GM18505 (cell line): ENCODE data around the gene PDE4D.

Source experiments
- ATAC-seq: cut with Tn5 transposase; IDR thresholded peaks from one replicate; pipeline ENCODE4 v1.9.1; 2021; ENCODE audit not compliant: unreplicated experiment
- POLR2A ChIP-seq: IDR thresholded peaks from 4 replicates; pipeline ENCODE4 v1.6.1; 2011; ENCODE audit warnings: borderline replicate concordance; ENCODE audit not compliant: insufficient read depth, insufficient read length; ENCODE audit errors: extremely low read depth

The PDE4D gene

GRCh38 chr5:59275510-59276324, 617.8 kb downstream of the PDE4D start:
- TF ChIP-seq POLR2A, result no peak
- ATAC-seq, result no peak

GRCh38 chr5:59275170-59275509, 618.4 kb downstream of the PDE4D start:
- no peak for TF ChIP-seq POLR2A
- ATAC-seq, result no peak

GRCh38 chr5:59274106-59274636, 619.4 kb downstream of the PDE4D start:
- TF ChIP-seq POLR2A, result no peak
- ATAC-seq, result no peak

- ATAC-seq, result no peak
- TF ChIP-seq POLR2A, result no peak
These were observed 620.6 kb downstream of the PDE4D start for GRCh38 chr5:59272809-59273427.

GRCh38 chr5:59268756-59269415, 624.6 kb downstream of the PDE4D start:
- no peak for TF ChIP-seq POLR2A
- ATAC-seq, result no peak

GRCh38 chr5:59267033-59267432, 626.5 kb downstream of the PDE4D start:
- TF ChIP-seq POLR2A, result no peak
- ATAC-seq, result no peak

GRCh38 chr5:59266410-59266809, 627.1 kb downstream of the PDE4D start:
- ATAC-seq, result no peak
- TF ChIP-seq POLR2A, result no peak

- no peak for ATAC-seq
- no peak for TF ChIP-seq POLR2A
These were observed 628.8 kb downstream of the PDE4D start for GRCh38 chr5:59264639-59265245.

GRCh38 chr5:59264013-59264412, 629.5 kb downstream of the PDE4D start:
- ATAC-seq, result no peak
- no peak for TF ChIP-seq POLR2A

GRCh38 chr5:59261969-59262368, 631.6 kb downstream of the PDE4D start:
- ATAC-seq, result no peak

GRCh38 chr5:59260973-59261372, 632.6 kb downstream of the PDE4D start:
- TF ChIP-seq POLR2A, result no peak
- no peak for ATAC-seq

More at GRCh38 chr5:59261969-59262368, 631.6 kb downstream of the PDE4D start:
- no peak for TF ChIP-seq POLR2A

GRCh38 chr5:59260200-59260599, 633.3 kb downstream of the PDE4D start:
- no peak for TF ChIP-seq POLR2A

GRCh38 chr5:59259237-59259636, 634.3 kb downstream of the PDE4D start:
- ATAC-seq, result no peak
- TF ChIP-seq POLR2A, result no peak

More at GRCh38 chr5:59260200-59260599, 633.3 kb downstream of the PDE4D start:
- no peak for ATAC-seq
